ENCODE results near the gene FAM50A. TPM values are rescaled to one million over a fixed set of nuclear protein-coding genes. Genes with fewer than 3 reads are reported as not detected.

Gene FAM50A
- total and polyA plus RNA-seq, 2 donors (not counting 1 experiment from before 2014, with no cell fraction given): 44.5 to 79.8 TPM

DNA sequence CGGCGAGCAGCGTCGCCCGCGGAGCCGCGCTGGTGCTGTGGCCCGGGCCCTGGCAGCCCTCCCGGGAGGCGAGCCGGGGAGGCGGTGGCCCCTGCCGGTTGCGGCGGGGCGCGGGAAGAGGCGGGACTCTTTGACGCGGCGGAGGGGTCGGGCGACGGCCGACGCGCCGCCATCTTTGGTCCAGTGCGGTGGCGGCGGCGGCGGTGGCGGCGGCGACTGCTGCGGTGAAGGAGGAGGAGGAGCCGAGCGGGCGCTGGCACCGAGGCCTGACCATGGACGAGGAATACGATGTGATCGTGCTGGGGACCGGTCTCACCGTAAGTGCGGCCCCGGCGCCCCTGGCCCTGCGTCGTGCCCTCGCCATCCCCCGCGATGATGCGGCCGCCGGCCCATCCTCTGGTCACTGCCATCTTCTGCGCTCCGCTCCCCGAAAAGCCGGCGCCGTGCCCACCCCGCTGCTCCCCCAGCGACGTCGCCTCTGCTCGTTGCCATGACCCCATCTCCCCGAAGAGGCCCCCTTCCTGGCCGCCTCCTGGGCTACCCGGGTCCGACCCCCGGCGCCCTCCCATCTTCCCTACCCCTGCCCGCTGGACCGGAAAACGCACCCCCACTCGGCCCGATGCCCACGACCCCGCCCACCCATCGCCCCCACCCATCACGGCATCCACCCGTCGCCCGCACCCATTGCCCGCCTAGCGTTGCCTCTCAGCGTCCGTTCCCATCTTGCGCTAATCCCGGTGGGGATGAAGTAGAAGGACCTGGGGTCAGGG lies 6.8 kb upstream of the FAM50A start, which contains the start of gene GDI1:
GDI1 (plus strand) TSS at position 172 of the 770 bp plus-strand sequence; CDS start at position 273, 101 bp downstream.
- Histone ChIP-seq H3K4me3 (ENCODE audit: control extremely low read depth in 1 of 5, extremely low read depth in 1 of 5, insufficient read depth in 1 of 5, low read depth in 2 of 5, low read length in 4 of 5) (peak within 1 kb of the TSS; percentile 9 to 65 (median 61)), H2AFZ (ENCODE audit: insufficient read depth, low read depth, low read length, poor library complexity, severe bottlenecking) (peak within 1 kb of the TSS; percentile 68), H3K9me3 (ENCODE audit: control extremely low read depth in 1 of 3, control insufficient read depth in 2 of 3, insufficient read depth in 1 of 3, low read length in 2 of 3) (no peaks in the 10 kb centered on the region), H3K79me2 (ENCODE audit: control insufficient read depth, insufficient read depth, low read length) (peaks cover 27% of the 10 kb centered on the region), H4K20me1 (ENCODE audit: control insufficient read depth, insufficient read depth, low read length, poor library complexity, severe bottlenecking) (peaks cover 6% of the 10 kb centered on the region), H3K9ac (ENCODE audit: low read length) (peak within 1 kb of the TSS; percentile 64), H3K27me3 (replicated peaks in 1 of 4; ENCODE audit: control extremely low read depth in 1 of 4, control insufficient read depth in 3 of 4, insufficient read depth in 4 of 4, low read length in 3 of 4) (no peaks in the 10 kb centered on the region), H3K27ac (ENCODE audit: low read length in 2 of 2) (peak within 1 kb of the TSS; percentile 59 to 80), H3K4me1 (ENCODE audit: control insufficient read depth in 2 of 2, insufficient read depth in 2 of 2, low read length in 2 of 2) (peaks cover 10 to 19% of the 10 kb centered on the region in 2 donors), H3K4me2 (replicated peaks; ENCODE audit: low read depth, low read length, poor library complexity, severe bottlenecking) (peak within 1 kb of the TSS; percentile 80), H3K36me3 (replicated peaks in 1 of 2; ENCODE audit: control extremely low read depth in 1 of 2, control insufficient read depth in 1 of 2, extremely low read depth in 1 of 2, insufficient read depth in 2 of 2, low read length in 1 of 2) (peaks cover 0 to 19% of the 10 kb centered on the region in 2 experiments)
- Mint-ChIP-seq H3K9me3 (ENCODE audit: insufficient read depth) (no peaks in the 10 kb centered on the region), H3K4me1 (peaks cover 13% of the 10 kb centered on the region), H3K27me3 (no peaks in the 10 kb centered on the region), H3K27ac (peak within 1 kb of the TSS; percentile 92), H3K4me3 (peak within 1 kb of the TSS; percentile 84)
- peak; percentile 85 for DNase-seq
- POLR2A ChIA-PET: interaction anchor here (0.9 to 1.6 kb wide), 2 partner anchors 16 to 39 kb away, joined by 3 read pairs; partner anchors contain the start of gene RPL10
- CTCF ChIA-PET: no interaction called here
- under 1% methylated on average over 59 of the region's 93 CpGs for WGBS (ENCODE audit: insufficient coverage)
- intact Hi-C loops (cut with micrococcal nuclease): loop anchor here (1.0 kb wide), 1 partner anchor 9 kb away; the partner anchor contains the start of gene ATP6AP1
- TF ChIP-seq, protein P1, sequence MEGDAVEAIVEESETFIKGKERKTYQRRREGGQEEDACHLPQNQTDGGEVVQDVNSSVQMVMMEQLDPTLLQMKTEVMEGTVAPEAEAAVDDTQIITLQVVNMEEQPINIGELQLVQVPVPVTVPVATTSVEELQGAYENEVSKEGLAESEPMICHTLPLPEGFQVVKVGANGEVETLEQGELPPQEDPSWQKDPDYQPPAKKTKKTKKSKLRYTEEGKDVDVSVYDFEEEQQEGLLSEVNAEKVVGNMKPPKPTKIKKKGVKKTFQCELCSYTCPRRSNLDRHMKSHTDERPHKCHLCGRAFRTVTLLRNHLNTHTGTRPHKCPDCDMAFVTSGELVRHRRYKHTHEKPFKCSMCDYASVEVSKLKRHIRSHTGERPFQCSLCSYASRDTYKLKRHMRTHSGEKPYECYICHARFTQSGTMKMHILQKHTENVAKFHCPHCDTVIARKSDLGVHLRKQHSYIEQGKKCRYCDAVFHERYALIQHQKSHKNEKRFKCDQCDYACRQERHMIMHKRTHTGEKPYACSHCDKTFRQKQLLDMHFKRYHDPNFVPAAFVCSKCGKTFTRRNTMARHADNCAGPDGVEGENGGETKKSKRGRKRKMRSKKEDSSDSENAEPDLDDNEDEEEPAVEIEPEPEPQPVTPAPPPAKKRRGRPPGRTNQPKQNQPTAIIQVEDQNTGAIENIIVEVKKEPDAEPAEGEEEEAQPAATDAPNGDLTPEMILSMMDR (IDR thresholded peaks at IDR 0.05): no peak
- TF ChIP-seq EZH2 (IDR thresholded peaks at IDR 0.05; ENCODE audit: borderline replicate concordance, insufficient read depth, low read depth, low read length, poor library complexity, severe bottlenecking): no peak
- ATAC-seq (ENCODE audit: low read depth): peak; percentile 69

Measured in B cell (primary cell).